Measurements from ENCODE around the gene IL36RN.
"Not testable (repeated sequence)": the region's sequence is repeated elsewhere in the genome, so short reads cannot be mapped to it uniquely, and the experiment has no call there.

IL36RN gene

GRCh38 chr2:113075030-113075429, 16.0 kb downstream of the IL36RN start:
- DNase-seq (ENCODE audit: low read depth): no peak

- DNase-seq (ENCODE audit: low read depth): no peak
Measured at GRCh38 chr2:113075600-113075999, 16.6 kb downstream of the IL36RN start.

- DNase-seq (ENCODE audit: low read depth): no peak
Measured at GRCh38 chr2:113076954-113077669, 18.1 kb downstream of the IL36RN start.

GRCh38 chr2:113077921-113078320, 18.9 kb downstream of the IL36RN start:
- DNase-seq (ENCODE audit: low read depth): no peak

- no peak for DNase-seq (ENCODE audit: low read depth)
Measured at GRCh38 chr2:113078350-113078839, 19.4 kb downstream of the IL36RN start.

GRCh38 chr2:113079131-113079530, 20.1 kb downstream of the IL36RN start:
- DNase-seq (ENCODE audit: low read depth): no peak

GRCh38 chr2:113080134-113080533, 21.1 kb downstream of the IL36RN start:
- DNase-seq (ENCODE audit: low read depth): no peak

- no peak for DNase-seq (ENCODE audit: low read depth)
Measured at GRCh38 chr2:113081488-113082210, 22.7 kb downstream of the IL36RN start.

GRCh38 chr2:113083296-113083695, 24.3 kb downstream of the IL36RN start:
- DNase-seq (ENCODE audit: low read depth): no peak

- no peak for DNase-seq (ENCODE audit: low read depth)
Measured at GRCh38 chr2:113084249-113085000, 25.4 kb downstream of the IL36RN start.

- DNase-seq (ENCODE audit: low read depth): no peak
Measured at GRCh38 chr2:113085542-113085941, 26.5 kb downstream of the IL36RN start.

- no peak for DNase-seq (ENCODE audit: low read depth)
Measured at GRCh38 chr2:113088213-113088992, 29.4 kb downstream of the IL36RN start.

- DNase-seq (ENCODE audit: low read depth): no peak
Measured at GRCh38 chr2:113089916-113090315, 30.9 kb downstream of the IL36RN start.

GRCh38 chr2:113091231-113091896, 32.4 kb downstream of the IL36RN start:
- DNase-seq (ENCODE audit: low read depth): no peak

- no peak for DNase-seq (ENCODE audit: low read depth)
Measured at GRCh38 chr2:113092864-113093612, 34.0 kb downstream of the IL36RN start.

GRCh38 chr2:113093613-113093977, 34.6 kb downstream of the IL36RN start:
- DNase-seq (ENCODE audit: low read depth): no peak

GRCh38 chr2:113096306-113096705, 37.3 kb downstream of the IL36RN start:
- DNase-seq (ENCODE audit: low read depth): not testable (repeated sequence)

- not testable (repeated sequence) for DNase-seq (ENCODE audit: low read depth)
Measured at GRCh38 chr2:113096842-113097618, 38.0 kb downstream of the IL36RN start.

- no peak for DNase-seq (ENCODE audit: low read depth)
Measured at GRCh38 chr2:113098041-113098440, 39.0 kb downstream of the IL36RN start.

- no peak for DNase-seq (ENCODE audit: low read depth)
Measured at GRCh38 chr2:113098532-113098931, 39.5 kb downstream of the IL36RN start.

Data from T-helper 22 cell (primary cell).